GM19467 (cell line): ENCODE data around the gene CAPN10.

Experiments
- ATAC-seq: cut with Tn5 transposase; IDR thresholded peaks from one replicate; pipeline ENCODE4 v1.9.1; 2021; ENCODE audit warnings: mild to moderate bottlenecking, moderate library complexity; ENCODE audit not compliant: unreplicated experiment

Gene CAPN10

GRCh38 chr2:240620859-240621258 lies 34.3 kb downstream of the CAPN10 start:
- no peak for ATAC-seq

- ATAC-seq, result no peak
These were observed 35.5 kb downstream of the CAPN10 start for GRCh38 chr2:240622060-240622411.

DNA sequence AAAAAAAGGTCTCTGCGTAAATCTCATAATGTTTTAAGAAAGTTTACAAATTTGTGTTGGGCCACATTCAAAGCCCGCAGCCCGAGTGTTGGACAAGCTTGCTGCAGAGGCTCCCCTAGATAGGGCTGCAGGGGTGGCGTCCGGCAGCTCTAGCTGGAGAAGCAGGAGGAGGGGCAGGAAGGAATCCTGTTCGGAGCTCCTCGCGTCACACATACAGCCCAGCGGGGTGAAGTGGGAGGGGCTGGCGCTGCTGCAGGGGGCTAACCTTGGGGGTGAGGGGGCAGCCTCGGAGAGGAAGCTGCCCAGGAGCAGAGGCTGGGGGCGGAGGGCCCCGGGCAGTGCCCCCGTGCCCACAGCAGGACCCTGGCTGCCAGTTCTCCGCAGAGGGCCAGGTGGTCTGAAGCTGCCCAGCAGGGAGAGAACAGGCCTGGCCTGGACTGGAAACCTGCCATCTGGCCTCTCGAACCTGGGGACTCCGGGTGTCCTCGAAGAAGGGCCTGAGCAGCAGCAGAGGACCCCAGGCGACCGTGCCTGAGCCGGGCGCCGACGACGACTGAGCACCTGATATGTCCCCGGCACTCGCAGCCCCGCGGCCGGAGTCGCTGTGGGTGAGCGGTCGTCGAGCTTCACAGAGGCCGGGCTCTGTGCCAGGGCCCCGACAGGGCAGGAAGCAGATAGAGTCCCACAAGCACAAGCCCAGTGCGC lies 36.1 kb downstream of the CAPN10 start:
- ATAC-seq, result no peak

DNA sequence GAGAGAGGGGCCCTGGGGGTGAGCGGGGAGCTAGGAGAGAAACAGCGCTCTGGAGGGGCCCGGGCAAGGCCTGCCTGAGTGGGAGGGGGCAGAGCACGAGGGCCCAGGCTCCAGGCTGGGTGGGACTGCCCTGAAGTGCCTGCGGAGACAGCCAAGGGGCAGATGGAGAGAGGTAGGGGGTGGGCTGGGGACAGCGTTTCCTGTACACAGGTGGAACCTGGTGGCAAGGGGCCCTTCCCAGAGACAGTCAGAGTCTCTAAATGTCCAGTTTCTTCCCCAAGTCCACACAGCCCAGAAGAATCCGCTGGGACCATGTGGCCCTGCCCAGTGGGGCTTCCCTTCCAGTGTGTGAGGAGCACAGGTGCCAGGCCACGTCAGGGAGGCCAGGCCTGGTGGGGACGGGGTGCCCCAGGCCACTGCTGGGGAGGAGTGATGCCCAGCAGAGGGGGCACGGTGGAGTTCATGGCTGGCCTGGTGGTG lies 37.0 kb downstream of the CAPN10 start:
- ATAC-seq, result no peak

DNA sequence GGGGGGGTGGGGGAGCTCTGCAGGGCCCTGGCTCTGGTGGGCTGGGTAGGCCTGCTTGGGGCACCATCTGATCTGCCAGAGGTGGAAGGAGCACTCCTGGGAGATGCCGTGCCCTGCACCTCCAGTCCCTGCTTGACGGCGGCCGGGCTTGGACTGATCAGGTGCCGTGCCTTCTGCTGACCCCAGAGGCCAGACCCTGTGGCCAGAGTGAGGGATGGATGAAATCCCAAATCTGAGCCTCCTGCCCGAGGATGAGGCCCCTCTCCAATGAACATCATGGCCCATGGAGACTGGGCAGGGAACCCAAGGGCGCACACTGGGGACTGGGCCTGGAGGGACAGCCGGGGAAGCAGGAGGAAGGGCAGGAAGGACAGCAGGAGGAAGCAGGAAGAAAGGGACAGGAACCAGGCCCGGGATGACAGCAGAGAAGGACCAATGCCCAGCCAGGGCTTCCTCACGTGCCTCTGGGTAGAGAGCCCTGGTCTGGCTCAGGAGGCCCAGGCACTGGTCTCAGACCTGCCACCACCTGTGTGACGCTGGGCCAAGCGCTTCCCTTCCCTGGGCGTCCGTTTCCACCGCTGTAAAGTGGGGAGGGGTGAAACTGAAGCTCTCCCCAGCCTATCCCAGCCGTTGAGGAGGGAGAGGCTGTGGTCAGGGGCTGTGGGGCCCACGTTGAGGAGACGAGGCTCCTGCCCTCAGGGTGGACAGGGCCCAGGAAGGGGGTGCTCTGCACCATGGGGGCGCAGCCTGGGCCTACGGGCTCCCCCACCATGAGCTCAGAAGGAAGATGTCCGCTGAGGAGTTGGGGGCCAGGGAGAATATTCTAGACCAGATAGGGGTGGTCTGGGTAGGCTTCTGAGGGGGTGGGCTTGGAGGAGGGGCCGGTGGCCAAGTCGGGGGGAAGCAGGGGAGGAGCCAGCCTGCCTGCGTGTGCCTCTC lies 37.7 kb downstream of the CAPN10 start:
- ATAC-seq, result no peak

DNA sequence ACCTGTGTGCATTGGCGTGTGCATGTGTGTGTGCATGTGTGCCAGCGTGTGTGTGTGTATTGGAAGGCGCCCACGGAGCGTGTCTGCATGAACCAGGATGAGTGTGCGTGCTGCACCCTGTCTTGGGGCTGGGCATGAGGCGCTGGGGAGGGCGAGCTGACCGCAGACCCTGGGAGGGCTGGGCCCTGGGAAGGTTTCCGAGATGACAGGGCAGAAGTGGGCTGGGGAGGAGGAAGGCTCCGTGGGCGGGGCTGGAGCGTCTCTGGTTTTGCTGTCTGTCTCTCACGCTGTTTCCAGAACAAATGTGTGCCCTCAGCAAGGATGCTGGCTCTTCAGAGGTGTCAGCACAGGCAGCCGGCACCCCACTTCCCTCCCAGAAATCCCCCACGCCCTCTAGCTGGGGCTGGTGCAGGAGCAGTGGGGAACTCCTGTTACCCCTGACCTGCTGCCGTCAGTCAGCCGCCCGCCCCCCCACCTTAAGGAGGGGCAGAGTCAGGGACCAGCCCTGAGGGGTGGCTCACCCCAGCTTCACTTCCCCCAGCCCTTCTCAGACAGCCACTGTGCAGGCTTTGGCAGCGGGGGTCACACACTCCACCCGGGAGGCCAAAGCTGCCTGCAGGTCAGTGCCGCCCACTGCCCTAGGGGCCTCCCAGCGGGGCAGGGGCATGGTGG lies 38.6 kb downstream of the CAPN10 start, which contains the start of gene GPR35:
TSS of gene GPR35 (plus strand) at position 531 of the 672 bp plus-strand sequence. CDS start 4,473 bp downstream, outside the sequence.
- no peak for ATAC-seq

- ATAC-seq, result no peak
These were observed 40.2 kb downstream of the CAPN10 start for GRCh38 chr2:240626531-240627300.

DNA sequence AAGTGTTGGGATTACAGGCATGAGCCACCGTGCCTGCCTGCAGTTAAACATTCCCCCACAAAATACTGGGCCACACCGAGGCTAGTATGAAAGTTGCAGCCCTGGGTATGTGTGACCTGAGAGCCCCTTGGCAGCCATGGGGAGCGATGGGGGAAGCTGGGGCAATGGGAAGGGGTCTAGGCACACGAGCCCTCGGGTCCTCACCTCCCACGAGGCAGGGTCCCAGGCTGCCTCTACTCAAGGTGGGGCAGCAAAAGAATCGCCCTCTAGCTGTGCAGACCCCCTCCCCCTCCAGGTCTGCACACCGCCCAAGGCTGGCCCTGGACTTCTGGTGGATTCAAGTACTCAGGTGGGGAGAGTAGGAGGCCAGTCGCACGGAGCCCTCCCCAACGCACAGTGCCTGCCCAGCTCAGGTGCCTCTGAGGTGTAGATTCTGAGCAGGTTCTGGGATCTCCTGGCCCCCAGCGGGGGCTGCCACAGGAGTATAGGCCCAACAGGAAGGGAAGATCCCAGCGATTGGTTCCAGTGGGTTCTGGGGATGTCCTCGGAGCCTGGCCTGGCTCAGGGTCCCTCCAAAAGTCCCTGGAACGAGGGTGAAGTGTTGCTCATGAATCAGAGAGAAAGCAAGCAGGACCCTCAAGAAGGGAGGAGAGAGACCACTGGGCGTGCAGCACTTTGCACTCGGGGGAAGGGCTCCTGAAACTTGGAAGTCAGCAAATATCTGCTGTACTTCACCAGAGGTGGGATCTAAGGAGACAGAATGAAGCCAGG lies 41.4 kb downstream of the CAPN10 start:
- ATAC-seq, result no peak

DNA sequence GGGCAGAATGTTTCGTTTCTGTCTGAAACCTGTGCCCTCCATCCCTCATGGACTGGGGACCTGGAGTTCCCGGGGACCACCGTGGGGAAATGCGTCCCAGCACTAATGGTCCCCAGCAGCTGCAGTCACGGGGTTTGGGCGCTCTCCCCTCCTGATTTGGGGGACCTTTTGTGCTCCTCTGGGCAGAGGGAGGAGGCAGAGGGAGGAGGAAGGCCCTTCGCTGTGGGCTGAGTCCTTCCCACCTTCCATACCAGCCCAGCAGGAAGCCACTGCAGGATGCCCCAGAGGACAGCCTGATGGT lies 41.9 kb downstream of the CAPN10 start:
- no peak for ATAC-seq

GRCh38 chr2:240628808-240629618 lies 42.5 kb downstream of the CAPN10 start:
- ATAC-seq, result no peak

DNA sequence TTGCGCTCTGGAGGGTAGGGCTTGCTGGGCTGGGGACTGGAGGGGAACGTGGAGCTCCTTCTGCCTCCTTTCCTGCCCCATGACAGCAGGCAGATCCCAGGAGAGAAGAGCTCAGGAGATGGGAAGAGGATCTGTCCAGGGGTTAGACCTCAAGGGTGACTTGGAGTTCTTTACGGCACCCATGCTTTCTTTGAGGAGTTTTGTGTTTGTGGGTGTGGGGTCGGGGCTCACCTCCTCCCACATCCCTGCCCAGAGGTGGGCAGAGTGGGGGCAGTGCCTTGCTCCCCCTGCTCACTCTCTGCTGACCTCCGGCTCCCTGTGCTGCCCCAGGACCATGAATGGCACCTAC lies 43.1 kb downstream of the CAPN10 start:
- no peak for ATAC-seq

- ATAC-seq, result no peak
These were observed 43.6 kb downstream of the CAPN10 start for GRCh38 chr2:240629968-240630770.

- no peak for ATAC-seq
These were observed 44.4 kb downstream of the CAPN10 start for GRCh38 chr2:240630771-240631547.

GRCh38 chr2:240631548-240632305 lies 45.2 kb downstream of the CAPN10 start:
- no peak for ATAC-seq

DNA sequence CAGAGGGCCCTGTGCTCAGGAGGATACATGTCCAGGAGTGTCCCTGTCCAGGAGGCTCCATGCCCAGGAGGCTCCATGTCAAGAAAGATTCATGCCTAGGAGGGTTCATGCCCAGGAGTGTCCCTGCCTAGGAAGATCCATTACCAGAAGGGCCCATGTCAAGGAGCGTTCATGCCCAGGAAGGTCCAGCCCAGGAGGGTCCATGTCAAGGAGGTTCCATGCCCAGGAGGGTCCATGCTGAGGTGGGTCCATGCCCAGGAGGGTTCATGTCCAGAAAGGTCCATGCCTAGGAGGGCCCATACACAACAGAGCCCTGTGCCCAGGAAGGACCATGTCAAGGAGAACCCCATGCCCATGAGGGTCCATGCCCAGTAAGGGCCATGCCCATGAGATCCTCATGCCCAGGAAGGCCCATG lies 45.8 kb downstream of the CAPN10 start:
- ATAC-seq, result no peak

DNA sequence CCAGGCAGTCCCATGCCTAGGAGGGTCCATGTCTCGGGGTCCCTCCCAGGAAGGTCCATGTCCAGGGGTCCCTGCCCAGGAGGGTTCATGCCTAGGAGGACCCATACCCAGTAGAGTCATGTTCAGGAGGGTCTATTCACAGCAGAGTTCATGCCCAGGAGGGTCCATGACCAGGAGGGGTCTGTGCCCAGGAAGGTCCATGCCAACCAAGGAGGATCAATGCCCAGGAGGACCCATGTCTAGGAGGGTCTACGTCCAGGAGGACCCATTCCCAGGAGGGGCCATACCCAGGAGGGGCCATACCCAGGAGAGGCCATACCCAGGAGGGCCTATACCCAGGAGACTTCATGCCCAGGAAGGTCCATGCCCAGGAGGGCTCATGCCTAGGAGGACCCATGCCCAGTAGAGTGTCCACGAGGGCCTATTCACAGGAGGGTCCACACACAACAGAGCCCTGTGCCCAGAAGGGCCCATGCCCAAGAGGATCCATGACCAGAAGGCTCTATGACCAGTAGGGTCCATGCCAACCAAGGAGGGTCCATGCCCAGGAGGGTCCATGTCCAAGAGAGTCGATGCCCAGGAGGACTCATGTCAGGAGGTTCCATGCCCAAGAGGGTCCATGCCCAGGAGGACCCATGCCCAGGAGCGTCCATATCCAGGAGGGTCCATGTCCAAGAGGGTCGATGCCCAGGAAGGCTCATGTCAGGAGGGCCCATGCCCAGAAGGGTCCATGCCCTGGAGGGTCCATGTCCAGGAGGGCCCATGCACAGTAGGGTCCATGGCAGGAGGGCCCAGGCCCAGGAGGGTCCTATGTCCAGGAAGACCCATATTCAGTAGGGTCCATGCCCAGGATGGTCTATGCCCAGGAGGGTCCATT lies 48.8 kb downstream of the CAPN10 start:
- ATAC-seq, result no peak
